ENCODE results near the gene C19orf73. TPM values are rescaled to one million over a fixed set of nuclear protein-coding genes. Genes with fewer than 3 reads are reported as not detected.
"Not testable (repeated sequence)": the region's sequence is repeated elsewhere in the genome, so short reads cannot be mapped to it uniquely, and the experiment has no call there.

The C19orf73 gene
- total RNA-seq, 1 donor from 2014 or later: 1.0 TPM

GRCh38 chr19:49150106-49150943 lies 31.4 kb upstream of the C19orf73 start:
- peak overlapping the region; percentile 98 for H3K4me3 Mint-ChIP-seq

GRCh38 chr19:49149652-49150105 lies 30.7 kb upstream of the C19orf73 start:
- Mint-ChIP-seq H3K27ac (ENCODE audit: unreplicated experiment) (peak overlapping the region; percentile 99), H3K9me3 (peaks cover 9% of the 10 kb centered on the region), H3K4me1 (peaks cover 45% of the 10 kb centered on the region), H3K36me3 (ENCODE audit: low read depth) (no peaks in the 10 kb centered on the region), H3K27me3 (ENCODE audit: low read depth) (peaks cover 21% of the 10 kb centered on the region), H3K4me3 (peak overlapping the region; percentile 98)
- peak; percentile 85 for DNase-seq (ENCODE audit: low read depth, low spot score)
- TF ChIP-seq CTCF (conservative IDR thresholded peaks at IDR 0.05): no peak

More at GRCh38 chr19:49150106-49150943, 31.4 kb upstream of the C19orf73 start:
- Mint-ChIP-seq H3K27me3 (ENCODE audit: low read depth) (peaks cover 21% of the 10 kb centered on the region), H3K9me3 (peaks cover 9% of the 10 kb centered on the region), H3K4me1 (peaks cover 42% of the 10 kb centered on the region), H3K27ac (ENCODE audit: unreplicated experiment) (peak overlapping the region; percentile 99), H3K36me3 (ENCODE audit: low read depth) (no peaks in the 10 kb centered on the region)
- no peak for TF ChIP-seq CTCF (conservative IDR thresholded peaks at IDR 0.05)
- DNase-seq (ENCODE audit: low read depth, low spot score): peak; percentile 82

GRCh38 chr19:49148784-49149651 lies 30.1 kb upstream of the C19orf73 start:
- Mint-ChIP-seq H3K27me3 (ENCODE audit: low read depth) (peaks cover 21% of the 10 kb centered on the region), H3K4me1 (peaks cover 45% of the 10 kb centered on the region), H3K4me3 (peak overlapping the region; percentile 98), H3K9me3 (peaks cover 6% of the 10 kb centered on the region), H3K36me3 (ENCODE audit: low read depth) (no peaks in the 10 kb centered on the region), H3K27ac (ENCODE audit: unreplicated experiment) (peak overlapping the region; percentile 99)
- TF ChIP-seq CTCF (conservative IDR thresholded peaks at IDR 0.05): no peak
- peak; percentile 100 for DNase-seq (ENCODE audit: low read depth, low spot score)

GRCh38 chr19:49148044-49148682 lies 29.2 kb upstream of the C19orf73 start:
- H3K4me3 Mint-ChIP-seq: peak overlapping the region; percentile 85
- DNase-seq (ENCODE audit: low read depth, low spot score): no peak
- no peak overlapping the region for H3K27ac Mint-ChIP-seq (ENCODE audit: unreplicated experiment)
- no peaks in the 10 kb centered on the region for H3K9me3 Mint-ChIP-seq
- no peak for TF ChIP-seq CTCF (conservative IDR thresholded peaks at IDR 0.05)
- peaks cover 46% of the 10 kb centered on the region for H3K4me1 Mint-ChIP-seq
- no peaks in the 10 kb centered on the region for H3K36me3 Mint-ChIP-seq (ENCODE audit: low read depth)
- H3K27me3 Mint-ChIP-seq (ENCODE audit: low read depth): peaks cover 19% of the 10 kb centered on the region

- Mint-ChIP-seq H3K27me3 (ENCODE audit: low read depth) (peaks cover 12% of the 10 kb centered on the region), H3K4me3 (peak overlapping the region; percentile 90), H3K4me1 (peaks cover 56% of the 10 kb centered on the region), H3K27ac (ENCODE audit: unreplicated experiment) (peak overlapping the region; percentile 85)
- not testable (repeated sequence) for DNase-seq (ENCODE audit: low read depth, low spot score); H3K36me3 Mint-ChIP-seq (ENCODE audit: low read depth); H3K9me3 Mint-ChIP-seq
Measured at GRCh38 chr19:49146408-49146770, 27.4 kb upstream of the C19orf73 start.

All from neural crest cell (in vitro differentiated cells).